Karpas-422 (cell line): Measurements from ENCODE around the gene RBM14. TPM values are rescaled to one million over a fixed set of nuclear protein-coding genes. Genes with fewer than 3 reads are reported as not detected.
"Not testable (repeated sequence)": the region's sequence is repeated elsewhere in the genome, so short reads cannot be mapped to it uniquely, and the experiment has no call there.

ENCODE experiments used
- DNase-seq: peaks from one replicate; pipeline ENCODE4 v3.0.0-alpha.2; 2015
- H2AFZ ChIP-seq: fragments of 200-600 bp; sonication (generic); 2 replicates; pipeline ENCODE4 v1.6.1; 2014; ENCODE audit warnings: antibody characterized with exemption, low read length, mixed read lengths
- H3K27ac ChIP-seq: fragments of 200-600 bp; sonication (generic); 2 replicates; pipeline ENCODE4 v1.5.1; 2014; ENCODE audit warnings: mild to moderate bottlenecking, low read length, moderate library complexity
- H3K27me3 ChIP-seq: fragments of 200-600 bp; sonication (generic); 2 replicates; pipeline ENCODE4 v1.6.1; 2014; ENCODE audit warnings: low read length, mixed read lengths
- H3K36me3 ChIP-seq: fragments of 200-600 bp; sonication (generic); 2 replicates; pipeline ENCODE4 v1.6.1; 2014; ENCODE audit warnings: low read length, mixed read lengths; ENCODE audit not compliant: insufficient read depth
- H3K4me1 ChIP-seq: fragments of 200-600 bp; sonication (generic); 2 replicates; pipeline ENCODE4 v1.6.1; 2014; ENCODE audit warnings: mild to moderate bottlenecking, low read length, mixed read lengths
- H3K4me2 ChIP-seq: fragments of 200-600 bp; sonication (generic); 2 replicates; pipeline ENCODE4 v1.6.1; 2014; ENCODE audit warnings: low read length, low read depth, mild to moderate bottlenecking; ENCODE audit not compliant: poor library complexity, severe bottlenecking
- H3K4me3 ChIP-seq: fragments of 200-600 bp; sonication (generic); 2 replicates; pipeline ENCODE4 v1.5.1; 2014; ENCODE audit warnings: mild to moderate bottlenecking, antibody characterized with exemption, low read length, mixed read lengths
- H3K79me2 ChIP-seq: fragments of 200-600 bp; sonication (generic); 2 replicates; pipeline ENCODE4 v1.6.1; 2014; ENCODE audit warnings: mild to moderate bottlenecking, low read length, mixed read lengths
- H3K9ac ChIP-seq: fragments of 200-600 bp; sonication (generic); 2 replicates; pipeline ENCODE4 v1.6.0; 2014; ENCODE audit warnings: low read length
- H3K9me2 ChIP-seq: fragments of 200-600 bp; sonication (generic), shearing (Covaris generic); replicated peaks from 2 replicates; pipeline ENCODE4 v1.6.0; 2014; ENCODE audit warnings: mild to moderate bottlenecking, low read length, moderate library complexity; ENCODE audit not compliant: insufficient read depth
- H3K9me3 ChIP-seq: fragments of 300-700, 200-600 bp; sonication (generic); 2 replicates; pipeline ENCODE4 v1.6.1; 2014; ENCODE audit warnings: low read length, mixed read lengths
- H4K20me1 ChIP-seq: fragments of 200-600 bp; sonication (generic); 2 replicates; pipeline ENCODE4 v1.6.1; 2014; ENCODE audit warnings: mild to moderate bottlenecking, antibody characterized with exemption, low read length, low read depth; ENCODE audit not compliant: insufficient read depth
- total RNA-seq: library from RNA; depleted of rRNA; stranded (reverse); fragments of >200 nt; shearing (Covaris generic); gene quantifications from 2 replicates; pipeline ENCODE4 v1.2.3, GENCODE V29; 2014; ENCODE audit warnings: low replicate concordance

Gene RBM14
- total RNA-seq, 1 experiment from 2014 or later: 47.9 TPM

DNA sequence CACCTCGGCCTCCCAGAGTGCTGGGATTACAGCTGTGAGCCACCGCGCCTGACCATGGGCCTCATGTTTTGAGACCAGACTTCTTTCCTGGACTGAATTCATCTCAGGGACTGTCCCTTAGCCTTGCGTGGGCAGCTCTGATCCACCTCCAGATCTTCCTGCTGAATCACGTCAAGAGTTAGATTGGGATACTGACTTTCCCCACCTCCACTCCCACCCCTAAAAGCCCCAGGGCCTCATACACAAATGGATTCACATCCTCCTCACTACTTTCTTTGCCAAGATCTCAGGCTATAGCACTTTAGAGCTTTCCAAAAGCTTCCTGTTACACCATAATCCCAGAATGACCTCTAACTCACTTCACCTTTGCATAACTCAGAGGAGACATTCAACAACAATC is 35.6 kb upstream of the RBM14 start:
- Histone ChIP-seq H4K20me1 (no peaks in the 10 kb centered on the region), H2AFZ (no peak overlapping the region), H3K79me2 (no peaks in the 10 kb centered on the region), H3K9me2 (no peaks in the 10 kb centered on the region), H3K9me3 (peaks cover 5% of the 10 kb centered on the region; the same call in 1 of the 2 replicates), H3K4me3 (no peak overlapping the region), H3K4me1 (no peaks in the 10 kb centered on the region), H3K9ac (no peak overlapping the region), H3K27me3 (no peaks in the 10 kb centered on the region), H3K4me2 (no peak overlapping the region), H3K36me3 (no peaks in the 10 kb centered on the region), H3K27ac (no peak overlapping the region)
- no peak for DNase-seq

DNA sequence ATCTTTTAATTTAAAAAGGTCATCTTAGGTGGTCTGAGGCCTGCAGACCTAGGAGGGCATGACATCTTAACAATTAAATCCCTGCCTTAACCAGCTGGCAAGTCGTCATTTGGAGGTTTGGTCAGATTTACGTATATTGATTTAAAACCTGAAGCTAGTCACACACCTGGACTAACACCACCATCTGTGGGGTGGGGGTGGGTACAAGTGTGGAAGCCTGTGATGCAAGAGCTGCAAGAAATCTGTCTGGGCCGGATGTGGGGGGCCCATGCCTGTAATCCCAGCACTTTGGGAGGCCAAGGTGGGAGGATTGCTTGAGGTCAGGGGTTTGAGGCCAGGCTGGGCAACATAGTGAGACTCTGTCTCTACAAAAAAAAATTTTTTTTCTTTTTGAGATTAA is 35.2 kb upstream of the RBM14 start:
- Histone ChIP-seq H3K9ac (no peak overlapping the region), H3K9me2 (no peaks in the 10 kb centered on the region), H3K27ac (no peak overlapping the region), H2AFZ (no peak overlapping the region), H3K27me3 (no peaks in the 10 kb centered on the region), H3K9me3 (peaks cover 5% of the 10 kb centered on the region; the same call in 1 of the 2 replicates), H3K4me2 (no peak overlapping the region), H3K4me1 (no peaks in the 10 kb centered on the region), H3K79me2 (no peaks in the 10 kb centered on the region), H4K20me1 (no peaks in the 10 kb centered on the region), H3K4me3 (no peak overlapping the region), H3K36me3 (no peaks in the 10 kb centered on the region)
- DNase-seq: no peak

DNA sequence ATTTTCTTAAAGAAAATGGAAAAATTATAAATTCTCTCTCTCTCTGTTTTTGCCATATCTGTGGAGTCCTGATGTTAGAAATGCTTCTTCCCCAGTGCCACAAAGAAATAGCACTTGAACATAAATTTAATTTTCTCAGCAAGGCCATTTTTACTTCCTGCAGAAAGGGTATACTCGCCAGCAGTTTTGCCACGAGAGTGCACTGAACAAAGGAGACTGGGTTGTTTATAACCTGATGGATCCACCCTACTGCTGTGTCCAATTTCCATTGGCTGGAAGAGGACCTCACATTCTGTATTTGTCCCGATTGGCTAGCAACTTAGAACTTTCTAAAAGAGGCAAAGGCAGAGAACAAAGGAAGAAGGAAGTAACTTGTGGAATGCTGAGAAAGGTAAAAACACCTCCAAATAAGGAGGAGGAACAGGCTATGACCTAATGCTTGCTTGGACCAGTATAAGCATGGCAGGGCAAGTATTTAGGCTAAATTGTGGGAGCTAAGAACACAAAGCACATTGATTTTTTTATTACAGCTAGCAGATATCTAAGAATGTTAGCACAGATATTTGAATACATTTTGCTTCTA is 33.8 kb upstream of the RBM14 start:
- not testable (repeated sequence) for H3K4me2 ChIP-seq, H3K4me3 ChIP-seq, H3K4me1 ChIP-seq, H3K9me3 ChIP-seq, H4K20me1 ChIP-seq, H3K9me2 ChIP-seq, DNase-seq, H3K27me3 ChIP-seq, H3K79me2 ChIP-seq, H3K9ac ChIP-seq, H2AFZ ChIP-seq, H3K27ac ChIP-seq, H3K36me3 ChIP-seq

DNA sequence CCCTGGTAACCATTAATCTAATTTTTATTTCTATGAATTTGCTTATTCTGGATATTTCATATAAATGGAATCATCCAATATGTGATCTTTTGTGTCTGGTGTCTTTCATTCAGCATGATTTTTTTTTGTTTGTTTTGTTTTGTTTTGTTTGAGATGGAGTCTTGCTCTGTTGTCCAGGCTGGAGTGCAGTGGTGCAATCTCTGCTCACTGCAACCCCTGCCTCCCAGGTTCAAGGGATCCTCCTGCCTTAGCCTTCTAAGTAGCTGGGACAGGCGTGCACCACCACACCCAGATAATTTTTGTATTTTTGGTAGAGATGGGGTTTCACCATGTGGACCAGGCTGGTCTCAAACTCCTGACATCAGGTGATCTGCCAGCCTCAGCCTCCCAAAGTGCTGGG is 31.0 kb upstream of the RBM14 start:
- H3K9me2 ChIP-seq, H3K4me2 ChIP-seq, H3K27ac ChIP-seq, H3K27me3 ChIP-seq, H2AFZ ChIP-seq, H3K36me3 ChIP-seq, DNase-seq, H3K79me2 ChIP-seq, H4K20me1 ChIP-seq, H3K4me1 ChIP-seq, H3K4me3 ChIP-seq, H3K9me3 ChIP-seq, H3K9ac ChIP-seq: not testable (repeated sequence)

DNA sequence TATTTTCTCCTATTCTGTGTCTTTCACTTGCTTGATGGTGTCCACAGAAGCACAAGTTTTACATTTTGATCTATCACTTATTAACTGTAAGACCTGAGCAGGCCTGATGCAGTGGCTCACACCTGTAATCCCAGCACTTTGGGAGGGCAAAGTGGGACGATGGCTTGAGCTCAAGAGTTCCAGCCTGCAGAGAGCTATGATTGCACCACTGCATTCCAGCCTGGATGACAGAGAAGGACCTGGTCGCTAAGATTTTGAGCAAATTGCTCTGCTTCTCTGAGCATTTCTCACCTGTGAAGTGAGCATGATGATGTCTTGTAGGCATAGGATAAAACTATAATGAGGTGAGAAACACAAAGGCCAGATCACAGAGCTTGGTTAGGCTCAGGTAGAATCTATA is 30.3 kb upstream of the RBM14 start:
- H3K27me3 ChIP-seq: no peaks in the 10 kb centered on the region
- no peaks in the 10 kb centered on the region for H3K36me3 ChIP-seq
- H3K4me1 ChIP-seq: no peaks in the 10 kb centered on the region
- no peak overlapping the region for H3K9ac ChIP-seq
- H3K9me3 ChIP-seq: peaks cover 5% of the 10 kb centered on the region; the same call in 1 of the 2 replicates
- no peak overlapping the region for H3K4me3 ChIP-seq
- no peak overlapping the region for H3K27ac ChIP-seq
- H2AFZ ChIP-seq: no peak overlapping the region
- H3K79me2 ChIP-seq: no peaks in the 10 kb centered on the region
- H4K20me1 ChIP-seq: no peaks in the 10 kb centered on the region
- H3K4me2 ChIP-seq: no peak overlapping the region
- no peak for DNase-seq
- H3K9me2 ChIP-seq: no peaks in the 10 kb centered on the region

DNA sequence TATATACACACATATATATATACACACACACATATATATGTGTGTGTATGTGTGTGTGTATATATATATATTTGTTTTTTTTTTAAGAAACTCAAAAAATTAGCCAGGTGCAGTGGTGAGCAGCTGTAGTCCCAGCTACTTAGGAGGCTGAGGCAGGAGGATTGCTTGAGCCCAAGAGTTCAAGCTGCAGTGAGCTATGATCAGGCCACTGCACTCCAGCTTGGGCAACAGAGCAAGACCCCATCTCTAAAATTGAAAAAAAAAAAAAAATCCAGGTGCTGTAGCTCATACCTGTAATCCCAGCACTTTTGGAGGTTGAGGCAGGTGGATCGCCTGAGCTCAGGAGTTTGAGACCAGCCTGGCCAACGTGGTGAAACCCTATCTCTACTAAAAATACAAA is 27.1 kb upstream of the RBM14 start:
- DNase-seq, H3K9me2 ChIP-seq, H3K4me3 ChIP-seq, H3K79me2 ChIP-seq, H3K4me2 ChIP-seq, H3K9me3 ChIP-seq, H3K27me3 ChIP-seq, H3K27ac ChIP-seq, H4K20me1 ChIP-seq, H3K9ac ChIP-seq, H3K36me3 ChIP-seq, H2AFZ ChIP-seq: not testable (repeated sequence)
- peaks cover 16% of the 10 kb centered on the region for H3K4me1 ChIP-seq

DNA sequence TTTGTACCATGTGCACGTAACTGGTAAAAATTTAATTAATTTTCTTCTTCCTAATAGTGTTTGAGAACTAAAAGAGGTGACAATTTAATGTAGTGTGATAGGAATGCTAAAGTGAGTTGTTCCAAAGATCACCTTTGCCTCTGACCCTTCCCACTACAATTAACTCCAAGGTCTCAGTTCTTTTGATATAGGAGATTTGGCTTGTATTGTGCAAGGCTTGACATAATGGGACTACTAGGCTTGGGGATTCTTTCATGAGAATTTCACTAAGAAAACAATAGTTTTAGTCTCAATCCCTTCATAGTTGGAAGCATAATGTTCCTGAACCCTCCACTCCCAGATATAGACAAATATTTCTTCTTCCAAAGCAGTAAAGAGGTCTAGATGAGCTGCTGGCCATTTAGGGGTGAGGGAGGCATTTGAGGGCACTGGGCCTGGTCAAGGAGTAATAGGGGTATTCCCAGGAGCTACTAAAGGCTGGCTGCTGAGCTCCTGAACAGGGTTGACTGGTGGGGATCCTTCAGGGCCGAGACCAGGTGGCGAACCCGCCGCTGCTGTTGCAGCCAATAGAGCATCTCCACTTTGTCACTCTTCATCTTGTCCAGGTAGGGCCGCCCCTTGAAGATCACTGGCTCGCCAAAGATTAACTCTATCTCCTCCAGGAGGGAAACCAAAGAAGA is 26.3 kb upstream of the RBM14 start:
- H3K79me2 ChIP-seq: peaks cover 14% of the 10 kb centered on the region
- H4K20me1 ChIP-seq: no peaks in the 10 kb centered on the region
- H2AFZ ChIP-seq: no peak overlapping the region
- H3K9ac ChIP-seq: no peak overlapping the region
- H3K36me3 ChIP-seq: no peaks in the 10 kb centered on the region
- peaks cover 23% of the 10 kb centered on the region for H3K4me1 ChIP-seq
- H3K4me3 ChIP-seq: no peak overlapping the region
- no peak overlapping the region for H3K4me2 ChIP-seq
- H3K9me2 ChIP-seq: no peaks in the 10 kb centered on the region
- DNase-seq: no peak
- H3K9me3 ChIP-seq: no peaks in the 10 kb centered on the region
- no peak overlapping the region for H3K27ac ChIP-seq
- H3K27me3 ChIP-seq: no peaks in the 10 kb centered on the region

DNA sequence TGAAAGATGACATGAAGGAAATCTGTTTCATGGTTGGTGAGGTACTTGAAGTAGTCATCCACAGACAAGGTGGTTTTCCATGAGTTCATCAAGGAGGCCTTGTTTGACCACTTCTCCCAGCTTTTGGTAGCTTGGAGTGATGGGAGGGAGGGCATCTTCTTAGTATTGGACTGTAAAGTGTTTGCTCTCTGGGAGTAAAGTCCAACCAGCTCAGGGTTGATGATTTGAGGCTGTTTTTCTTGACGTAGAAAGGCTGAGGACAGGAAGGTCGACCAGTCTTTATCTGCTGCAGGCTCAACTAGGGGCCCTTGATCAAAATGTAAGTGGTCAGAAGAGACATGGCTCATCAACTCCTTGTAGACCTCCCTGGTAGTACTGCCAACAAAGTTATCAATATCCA is 25.3 kb upstream of the RBM14 start:
- DNase-seq: no peak
- Histone ChIP-seq H3K36me3 (no peaks in the 10 kb centered on the region), H2AFZ (no peak overlapping the region), H4K20me1 (no peaks in the 10 kb centered on the region), H3K27me3 (no peaks in the 10 kb centered on the region), H3K9me3 (no peaks in the 10 kb centered on the region), H3K9me2 (no peaks in the 10 kb centered on the region), H3K4me3 (no peak overlapping the region), H3K9ac (no peak overlapping the region), H3K27ac (no peak overlapping the region), H3K79me2 (peaks cover 17% of the 10 kb centered on the region), H3K4me2 (no peak overlapping the region), H3K4me1 (peaks cover 28% of the 10 kb centered on the region)
